Fibroblast of lung (primary cell): ENCODE results near the gene SURF2. TPM values are rescaled to one million over a fixed set of nuclear protein-coding genes. Genes with fewer than 3 reads are reported as not detected.
"Not testable (repeated sequence)": the region's sequence is repeated elsewhere in the genome, so short reads cannot be mapped to it uniquely, and the experiment has no call there.

Experiments used
- DNase-seq, 2 donors: peaks; one replicate each; pipeline versions ENCODE4 v3.0.0 to v3.0.0-alpha.2; 2010; ENCODE audit warnings: low read depth in 2 of 2
- H2AFZ ChIP-seq: 2 replicates; pipeline ENCODE4 v1.5.1; 2012; ENCODE audit warnings: low read length, control low read depth, inconsistent platforms
- H3K27ac ChIP-seq: 2 replicates; pipeline ENCODE4 v1.5.1; 2011; ENCODE audit warnings: low read length, control low read depth; ENCODE audit not compliant: insufficient read depth
- H3K27me3 ChIP-seq: 2 replicates; pipeline ENCODE4 v1.5.1; 2011; ENCODE audit warnings: mild to moderate bottlenecking, low read length; ENCODE audit not compliant: control insufficient read depth, insufficient read depth
- H3K36me3 ChIP-seq: 2 replicates; pipeline ENCODE4 v1.5.1; 2011; ENCODE audit warnings: low read length; ENCODE audit not compliant: control insufficient read depth, insufficient read depth
- H3K4me1 ChIP-seq: 2 replicates; pipeline ENCODE4 v1.5.1; 2011; ENCODE audit warnings: low read length; ENCODE audit not compliant: control insufficient read depth, insufficient read depth; ENCODE audit errors: extremely low read depth
- H3K4me2 ChIP-seq: 2 replicates; pipeline ENCODE4 v1.5.1; 2011; ENCODE audit warnings: low read length, control low read depth; ENCODE audit not compliant: insufficient read depth; ENCODE audit errors: extremely low read depth
- H3K4me3 ChIP-seq, 4 experiments: fragments of 200-600 bp in 1 of 4; sonication (generic) in 1 of 4; replicated peaks in 1 of 4; 2 replicates each; pipeline ENCODE4 v1.5.1; 2011 to 2016; ENCODE audit warnings: low read length in 4 of 4, low read depth in 3 of 4, mild to moderate bottlenecking in 3 of 4, control low read depth in 2 of 4, inconsistent platforms in 1 of 4, mixed read lengths in 1 of 4; ENCODE audit not compliant: insufficient read depth in 1 of 4; ENCODE audit errors: control extremely low read depth in 1 of 4
- H3K79me2 ChIP-seq: 2 replicates; pipeline ENCODE4 v1.5.1; 2012; ENCODE audit warnings: mild to moderate bottlenecking, low read length, inconsistent platforms; ENCODE audit not compliant: control insufficient read depth, insufficient read depth
- H3K9ac ChIP-seq: 2 replicates; pipeline ENCODE4 v1.5.1; 2011; ENCODE audit warnings: mild to moderate bottlenecking, low read length, control low read depth; ENCODE audit not compliant: insufficient read depth
- H3K9me3 ChIP-seq: 2 replicates; pipeline ENCODE4 v1.5.1; 2012; ENCODE audit warnings: low read depth, low read length; ENCODE audit not compliant: control insufficient read depth, insufficient read depth
- H4K20me1 ChIP-seq: 2 replicates; pipeline ENCODE4 v1.5.1; 2011; ENCODE audit warnings: low read length; ENCODE audit not compliant: control insufficient read depth, insufficient read depth; ENCODE audit errors: extremely low read depth
- EZH2 ChIP-seq: IDR thresholded peaks from 2 replicates; pipeline ENCODE4 v1.5.1; 2012; ENCODE audit warnings: low read length, control low read depth, mild to moderate bottlenecking; ENCODE audit errors: missing control alignments
- polyA plus RNA-seq, 2 donors: library from polyadenylated mRNA; depleted of rRNA in 1 of 2; stranded (reverse) in 1 of 2; unstranded in 1 of 2; fragments of >200 nt; gene quantifications; 2 replicates each; pipeline ENCODE4 v1.2.1, GENCODE V29; 2011 to 2012; ENCODE audit warnings: missing spikeins in 1 of 2
- total RNA-seq: library from RNA; depleted of rRNA; stranded (reverse); fragments of >200 nt; gene quantifications from 2 replicates; pipeline ENCODE4 v1.2.1, GENCODE V29; 2014
- TF ChIP-seq, protein P1 (sequence below), 2 donors: IDR thresholded peaks in 1 of 2; conservative IDR thresholded peaks in 1 of 2; 1 replicate in 1 of 2; 2 replicates in 1 of 2; pipeline ENCODE4 v1.5.1; 2011 to 2012; ENCODE audit warnings: low read length in 2 of 2, control low read depth in 1 of 2, inconsistent platforms in 1 of 2, low read depth in 1 of 2, mild to moderate bottlenecking in 1 of 2

Gene SURF2
- total and polyA plus RNA-seq, 2 donors (not counting 1 experiment from before 2014, with no cell fraction given): 11.2 to 13.9 TPM

DNA sequence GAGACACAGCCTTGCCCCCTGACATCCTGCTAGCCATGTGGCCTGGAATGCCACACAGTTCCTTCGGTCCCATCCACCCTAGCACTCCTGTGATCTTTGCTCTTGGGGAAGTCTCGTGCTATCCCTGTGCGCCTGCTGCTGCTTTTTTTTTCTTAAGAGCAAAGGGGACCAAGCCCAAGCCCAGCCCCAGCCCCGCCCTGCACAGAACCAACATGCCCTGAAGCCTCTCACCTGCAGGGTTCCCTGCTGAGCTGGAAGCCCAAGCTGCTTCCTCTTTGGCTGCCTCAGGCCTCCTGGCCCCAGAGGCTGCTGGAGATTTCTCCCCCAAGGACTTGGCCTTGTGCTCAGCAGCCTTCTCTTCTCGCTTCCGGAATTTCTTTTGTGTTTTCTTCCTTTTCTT lies 22.2 kb upstream of the SURF2 start:
- Histone ChIP-seq H3K79me2 (peaks cover 13% of the 10 kb centered on the region), H3K4me3 (no peak overlapping the region), H3K27me3 (no peaks in the 10 kb centered on the region), H3K4me2 (no peak overlapping the region), H3K9me3 (no peaks in the 10 kb centered on the region), H4K20me1 (no peaks in the 10 kb centered on the region), H3K9ac (no peak overlapping the region), H3K36me3 (peaks cover 24% of the 10 kb centered on the region), H3K27ac (no peak overlapping the region), H2AFZ (no peak overlapping the region), H3K4me1 (peaks cover 2% of the 10 kb centered on the region)
- TF ChIP-seq EZH2: no peak
- TF ChIP-seq, protein P1, sequence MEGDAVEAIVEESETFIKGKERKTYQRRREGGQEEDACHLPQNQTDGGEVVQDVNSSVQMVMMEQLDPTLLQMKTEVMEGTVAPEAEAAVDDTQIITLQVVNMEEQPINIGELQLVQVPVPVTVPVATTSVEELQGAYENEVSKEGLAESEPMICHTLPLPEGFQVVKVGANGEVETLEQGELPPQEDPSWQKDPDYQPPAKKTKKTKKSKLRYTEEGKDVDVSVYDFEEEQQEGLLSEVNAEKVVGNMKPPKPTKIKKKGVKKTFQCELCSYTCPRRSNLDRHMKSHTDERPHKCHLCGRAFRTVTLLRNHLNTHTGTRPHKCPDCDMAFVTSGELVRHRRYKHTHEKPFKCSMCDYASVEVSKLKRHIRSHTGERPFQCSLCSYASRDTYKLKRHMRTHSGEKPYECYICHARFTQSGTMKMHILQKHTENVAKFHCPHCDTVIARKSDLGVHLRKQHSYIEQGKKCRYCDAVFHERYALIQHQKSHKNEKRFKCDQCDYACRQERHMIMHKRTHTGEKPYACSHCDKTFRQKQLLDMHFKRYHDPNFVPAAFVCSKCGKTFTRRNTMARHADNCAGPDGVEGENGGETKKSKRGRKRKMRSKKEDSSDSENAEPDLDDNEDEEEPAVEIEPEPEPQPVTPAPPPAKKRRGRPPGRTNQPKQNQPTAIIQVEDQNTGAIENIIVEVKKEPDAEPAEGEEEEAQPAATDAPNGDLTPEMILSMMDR (conservative IDR thresholded peaks at IDR 0.05 in 1 of 2, IDR thresholded peaks at IDR 0.05 in 1 of 2; ENCODE audit: low read depth in 1 of 2, low read length in 2 of 2): no peak
- no peak for DNase-seq

DNA sequence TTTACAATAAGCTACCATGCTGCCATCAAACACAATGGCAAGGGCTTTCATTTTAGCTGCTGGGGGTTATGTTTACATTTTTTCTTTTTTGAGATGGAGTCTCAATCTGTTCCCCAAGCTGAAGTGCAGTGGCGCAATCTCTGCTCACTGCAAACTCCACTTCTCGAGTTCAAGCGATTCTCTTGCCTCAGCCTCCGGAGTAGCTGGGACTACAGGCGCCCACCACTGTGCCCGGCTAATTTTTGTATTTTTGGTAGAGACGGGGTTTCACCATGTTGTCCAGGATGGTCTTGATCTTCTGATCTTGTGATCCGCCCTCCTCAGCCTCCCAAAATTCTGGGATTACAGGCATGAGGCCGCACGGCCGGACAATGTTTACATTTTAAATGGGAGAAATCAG lies 21.5 kb upstream of the SURF2 start:
- DNase-seq, H3K27me3 ChIP-seq, H3K9me3 ChIP-seq, H3K4me1 ChIP-seq, H3K27ac ChIP-seq, H2AFZ ChIP-seq, H4K20me1 ChIP-seq: not testable (repeated sequence)
- H3K4me2 ChIP-seq: peak overlapping the region; percentile 95
- H3K79me2 ChIP-seq: peaks cover 13% of the 10 kb centered on the region
- H3K9ac ChIP-seq: peak overlapping the region; percentile 75
- H3K4me3 ChIP-seq: peak overlapping the region in 3 of 4 experiments; percentile 69 to 97 (median 96)
- peaks cover 24% of the 10 kb centered on the region for H3K36me3 ChIP-seq

DNA sequence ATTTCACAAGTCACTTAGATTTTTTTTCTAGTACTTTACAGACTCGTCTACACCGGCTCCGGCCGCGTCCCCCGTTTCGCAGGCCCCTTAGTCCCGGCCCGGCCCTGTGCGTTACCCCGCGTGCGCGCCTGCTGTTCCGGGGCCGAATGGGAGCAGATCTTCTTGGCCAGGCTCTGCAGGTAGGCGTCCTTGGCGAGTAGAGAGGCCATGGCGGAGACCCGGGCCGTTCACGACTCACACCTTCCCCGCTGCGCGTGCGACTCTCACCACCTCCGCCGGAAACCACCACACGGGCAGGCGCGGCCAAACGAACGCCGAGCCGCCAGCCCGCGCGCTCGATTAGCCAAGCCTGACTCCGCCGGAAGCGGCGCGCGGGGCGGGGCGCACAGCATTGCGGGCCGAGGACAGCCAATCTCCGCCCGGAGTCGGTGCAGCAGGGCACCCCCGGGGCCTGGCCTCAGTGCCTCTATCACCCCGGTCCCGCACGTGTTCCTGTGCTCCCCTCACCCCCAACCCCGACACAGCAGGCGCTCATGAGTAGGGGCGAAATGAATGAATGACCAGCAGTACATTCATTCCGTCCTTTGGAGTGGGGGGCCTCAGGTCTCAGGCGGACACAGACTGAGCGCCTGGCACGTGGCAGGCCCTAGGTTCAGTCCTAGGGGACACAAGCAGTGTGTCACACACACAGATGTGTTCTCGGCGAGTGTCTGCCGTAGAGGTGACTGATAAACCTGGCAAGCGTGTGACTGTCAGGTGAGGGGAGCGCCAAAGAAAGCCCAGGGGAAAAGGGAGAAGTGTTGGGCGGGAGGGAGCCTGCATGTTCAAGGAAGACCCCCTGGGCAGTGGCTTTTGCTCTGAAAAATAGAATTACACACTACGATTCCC lies 20.2 kb upstream of the SURF2 start, which contains the start of gene SURF6:
TSS of gene SURF6 (minus strand) at position 265 of the 888 bp plus-strand sequence. CDS start at position 209, 56 bp downstream.
- Histone ChIP-seq H4K20me1 (no peaks in the 10 kb centered on the region), H2AFZ (peak within 1 kb of the TSS; percentile 86), H3K4me3 (peak within 1 kb of the TSS; percentile 69 to 97 (median 96)), H3K4me1 (peaks cover 2% of the 10 kb centered on the region), H3K79me2 (peaks cover 13% of the 10 kb centered on the region), H3K9me3 (no peaks in the 10 kb centered on the region), H3K36me3 (peaks cover 30% of the 10 kb centered on the region), H3K9ac (peak within 1 kb of the TSS; percentile 75), H3K4me2 (peak within 1 kb of the TSS; percentile 95), H3K27ac (peak within 1 kb of the TSS; percentile 68), H3K27me3 (no peaks in the 10 kb centered on the region)
- TF ChIP-seq, protein P1 (conservative IDR thresholded peaks at IDR 0.05 in 1 of 2, IDR thresholded peaks at IDR 0.05 in 1 of 2; ENCODE audit: low read depth in 1 of 2, low read length in 2 of 2): no peak
- no peak for TF ChIP-seq EZH2
- peak; percentile 82 to 90 for DNase-seq
